NCI-H1417 treated with DMSO at 0.1 percent for 48 hours (cell line): ENCODE results near the gene INO80E.

Source experiments
- DNase-seq: peaks from one replicate; lab custom pipeline; 2025; lab: John Stamatoyannopoulos, UW

The INO80E gene

GRCh38 chr16:29993191-29993902 lies 2.7 kb upstream of the INO80E start:
- no peak for DNase-seq

GRCh38 chr16:29993903-29994599 lies 2.0 kb upstream of the INO80E start:
- DNase-seq: no peak

- no peak for DNase-seq
These were observed 1.3 kb upstream of the INO80E start for GRCh38 chr16:29994600-29995323.

- peak; percentile 54 for DNase-seq
These were observed 624 bp upstream of the INO80E start, which contains the start of gene HIRIP3 for GRCh38 chr16:29995324-29995910. Gene HIRIP3, minus strand, starts transcription at chr16:29995617. Its CDS starts 12 bp downstream, at chr16:29995605.

- DNase-seq: no peak
These were observed 767 bp downstream of the INO80E start for GRCh38 chr16:29996766-29997250.

GRCh38 chr16:29999605-30000004 lies 3.6 kb downstream of the INO80E start:
- no peak for DNase-seq

- no peak for DNase-seq
These were observed 4.9 kb downstream of the INO80E start for GRCh38 chr16:30000735-30001631.

GRCh38 chr16:30002614-30003346 lies 6.7 kb downstream of the INO80E start:
- DNase-seq: no peak

GRCh38 chr16:30003670-30004423 lies 7.8 kb downstream of the INO80E start:
- DNase-seq: no peak

GRCh38 chr16:30004424-30004776 lies 8.4 kb downstream of the INO80E start:
- DNase-seq: no peak

- no peak for DNase-seq
These were observed 8.8 kb downstream of the INO80E start for GRCh38 chr16:30004811-30005242.

- DNase-seq: no peak
These were observed 9.5 kb downstream of the INO80E start for GRCh38 chr16:30005341-30006094.

- no peak for DNase-seq
These were observed 10.0 kb downstream of the INO80E start for GRCh38 chr16:30006095-30006473.

GRCh38 chr16:30006659-30007377 lies 10.8 kb downstream of the INO80E start:
- no peak for DNase-seq

GRCh38 chr16:30007378-30007895 lies 11.4 kb downstream of the INO80E start:
- DNase-seq: no peak

GRCh38 chr16:30009085-30009862 lies 13.2 kb downstream of the INO80E start:
- DNase-seq: no peak
